Activated B cell treated with CpG ODN at 0.5 μM for 24 hours (primary cell): ENCODE measurements around the gene NABP2. TPM values are rescaled to one million over a fixed set of nuclear protein-coding genes. Genes with fewer than 3 reads are reported as not detected.
A peak's percentile ranks its signal among the peaks of the same experiment; 100 is the strongest.

Experiments used
- ATAC-seq: fragments of 200-7000 bp; cut with Tn5 transposase; one replicate; pipeline ENCODE4 v1.10.0; 2021; ENCODE audit warnings: low read depth, mild to moderate bottlenecking, moderate library complexity
- CTCF ChIA-PET: fragments of 350-600 bp; sonication (Branson Sonifier 250); formaldehyde crosslinking; loops from one replicate; lab custom pipeline; 2021; ENCODE audit warnings: antibody characterized with exemption; lab: Charles Lee
- POLR2A ChIA-PET: fragments of 350-600 bp; sonication (Branson Sonifier 250); formaldehyde crosslinking; loops from one replicate; lab custom pipeline; 2021; ENCODE audit warnings: antibody characterized with exemption; lab: Charles Lee
- DNase-seq: peaks from one replicate; pipeline ENCODE4 v3.0.0; 2022
- H3K27ac Mint-ChIP-seq: one replicate; pipeline ENCODE4 v1.8.0; 2020; ENCODE audit warnings: mixed read lengths
- H3K27me3 Mint-ChIP-seq: one replicate; pipeline ENCODE4 v1.8.0; 2021; ENCODE audit warnings: mixed read lengths
- H3K36me3 Mint-ChIP-seq: one replicate; pipeline ENCODE4 v1.8.0; 2021; ENCODE audit warnings: low read depth, mixed read lengths
- H3K4me1 Mint-ChIP-seq: one replicate; pipeline ENCODE4 v1.8.0; 2021; ENCODE audit warnings: mixed read lengths
- H3K4me3 Mint-ChIP-seq: one replicate; pipeline ENCODE4 v1.8.0; 2020; ENCODE audit warnings: mild to moderate bottlenecking, mixed read lengths
- H3K9me3 Mint-ChIP-seq: one replicate; pipeline ENCODE4 v1.8.0; 2020; ENCODE audit warnings: mixed read lengths
- CTCF ChIP-seq: fragments of 200-600 bp; IDR thresholded peaks from one replicate; pipeline ENCODE4 v1.8.0; 2022; ENCODE audit warnings: antibody characterized with exemption, mild to moderate bottlenecking
- intact Hi-C: fragments of 100-400 bp; cut with micrococcal nuclease; formaldehyde crosslinking; loops from one replicate; pipeline ENCODE4 v1.15.1; 2024
- total RNA-seq: library from RNA; stranded (reverse); gene quantifications from 2 replicates; pipeline ENCODE4 v1.2.3, GENCODE V29; 2022

The NABP2 gene
- total RNA-seq, 1 donor from 2014 or later: 27.7 TPM

GRCh38 chr12:56256326-56256960 is 32.3 kb downstream of the NABP2 start:
- peak overlapping the region; percentile 87 for H3K4me3 Mint-ChIP-seq
- no peaks in the 10 kb centered on the region for H3K27me3 Mint-ChIP-seq
- ChIA-PET POLR2A (interaction anchor here (0.6 to 2.9 kb wide), 7 partner anchors 9 to 215 kb away, joined by 3 to 22 read pairs (median 4); partner anchors contain the start of genes COQ10A, PA2G4 and SMARCC2), CTCF (interaction anchor here (0.6 to 1.6 kb wide), 4 partner anchors 11 to 208 kb away, joined by 3 to 4 read pairs (median 3); no protein-coding TSS in a partner anchor)
- H3K27ac Mint-ChIP-seq: peak overlapping the region; percentile 70
- TF ChIP-seq CTCF: no peak
- H3K9me3 Mint-ChIP-seq: no peaks in the 10 kb centered on the region
- peaks cover 47% of the 10 kb centered on the region for H3K36me3 Mint-ChIP-seq
- ATAC-seq (no peak), DNase-seq (no peak)
- intact Hi-C loops: no loop called here
- peaks cover 21% of the 10 kb centered on the region for H3K4me1 Mint-ChIP-seq

GRCh38 chr12:56257071-56257470 is 32.9 kb downstream of the NABP2 start:
- POLR2A ChIA-PET: interaction anchor here (0.6 to 2.9 kb wide), 8 partner anchors 8 to 214 kb away, joined by 3 to 22 read pairs (median 4); partner anchors contain the start of genes COQ10A, PA2G4 and SMARCC2
- Mint-ChIP-seq H3K27ac (peak overlapping the region; percentile 70), H3K27me3 (no peaks in the 10 kb centered on the region), H3K4me1 (peaks cover 21% of the 10 kb centered on the region), H3K9me3 (no peaks in the 10 kb centered on the region), H3K4me3 (peak overlapping the region; percentile 87), H3K36me3 (peaks cover 41% of the 10 kb centered on the region)
- intact Hi-C loops: no loop called here
- DNase-seq (no peak), ATAC-seq (no peak)
- CTCF ChIA-PET: interaction anchor here (0.6 to 2.1 kb wide), 6 partner anchors 9 to 204 kb away, joined by 3 to 14 read pairs (median 4); no protein-coding TSS in a partner anchor
- no peak for TF ChIP-seq CTCF

- CTCF ChIA-PET: interaction anchor here (0.6 to 2.1 kb wide), 17 partner anchors 9 to 212 kb away, joined by 3 to 14 read pairs (median 4); partner anchors contain the start of genes CNPY2, COQ10A, RNF41 and ZC3H10
- intact Hi-C loops: loop anchor here (1.0 to 2.0 kb wide), 9 partner anchors 10 to 518 kb away; partner anchors contain the start of genes CS and NABP2
- no peak for TF ChIP-seq CTCF
- no peak for DNase-seq
- ATAC-seq: no peak
- POLR2A ChIA-PET: interaction anchor here (0.8 to 2.9 kb wide), 11 partner anchors 10 to 153 kb away, joined by 3 to 22 read pairs (median 4); partner anchors contain the start of genes COQ10A, ESYT1, PA2G4 and PAN2
- H3K27me3 Mint-ChIP-seq: no peaks in the 10 kb centered on the region
- H3K4me1 Mint-ChIP-seq: peaks cover 21% of the 10 kb centered on the region
- H3K27ac Mint-ChIP-seq: peak overlapping the region; percentile 70
- peak overlapping the region; percentile 87 for H3K4me3 Mint-ChIP-seq
- H3K36me3 Mint-ChIP-seq: peaks cover 36% of the 10 kb centered on the region
- H3K9me3 Mint-ChIP-seq: no peaks in the 10 kb centered on the region
Observed at GRCh38 chr12:56257491-56258067, 33.4 kb downstream of the NABP2 start.

- Mint-ChIP-seq H3K4me1 (peaks cover 21% of the 10 kb centered on the region), H3K27ac (peak within 1 kb of the TSS; percentile 77), H3K27me3 (no peaks in the 10 kb centered on the region), H3K9me3 (no peaks in the 10 kb centered on the region), H3K4me3 (peak within 1 kb of the TSS; percentile 91), H3K36me3 (peaks cover 29% of the 10 kb centered on the region)
- peak; percentile 94 for ATAC-seq
- POLR2A ChIA-PET: interaction anchor here (0.6 to 2.9 kb wide), 12 partner anchors 9 to 206 kb away, joined by 3 to 22 read pairs (median 4); partner anchors contain the start of genes CNPY2, COQ10A, ESYT1 and PAN2
- CTCF ChIA-PET: interaction anchor here (0.6 to 2.1 kb wide), 14 partner anchors 9 to 212 kb away, joined by 3 to 14 read pairs (median 5); partner anchors contain the start of genes CNPY2, COQ10A, RNF41 and ZC3H10
- TF ChIP-seq CTCF: peak; percentile 28
- peak; percentile 89 for DNase-seq
- intact Hi-C loops: loop anchor here (1.0 to 2.0 kb wide), 9 partner anchors 9 to 519 kb away; partner anchors contain the start of genes CS and NABP2
Observed at GRCh38 chr12:56258068-56258819, 34.1 kb downstream of the NABP2 start, which contains the start of gene ANKRD52. ANKRD52 (minus strand) TSS chr12:56258384; CDS start chr12:56258269, 115 bp downstream.
